RWPE1 (cell line): ENCODE data around the gene ADCY5.

Experiments used
- CTCF ChIA-PET: fragments of 350-600 bp; sonication (Branson Sonifier 250); formaldehyde crosslinking; extraction: SDS; loops from one replicate; lab custom pipeline; 2021; lab: Yijun Ruan, JAX
- POLR2A ChIA-PET: fragments of 400-600 bp; formaldehyde crosslinking; extraction: SDS; loops from one replicate; lab custom pipeline; 2020; ENCODE audit warnings: antibody characterized with exemption; ENCODE audit not compliant: low non-redundant PET; lab: Yijun Ruan, JAX
- DNase-seq: peaks from one replicate; pipeline ENCODE4 v3.0.0; 2012; ENCODE audit warnings: low spot score
- H3K27ac ChIP-seq: fragments of 450-650 bp; 2 replicates; pipeline ENCODE4 v1.5.1; 2017
- TF ChIP-seq, protein P1 (sequence below): fragments of 450-650 bp; conservative IDR thresholded peaks from 2 replicates; pipeline ENCODE4 v1.5.1; 2017; ENCODE audit warnings: low read depth, mild to moderate bottlenecking

Gene ADCY5

DNA sequence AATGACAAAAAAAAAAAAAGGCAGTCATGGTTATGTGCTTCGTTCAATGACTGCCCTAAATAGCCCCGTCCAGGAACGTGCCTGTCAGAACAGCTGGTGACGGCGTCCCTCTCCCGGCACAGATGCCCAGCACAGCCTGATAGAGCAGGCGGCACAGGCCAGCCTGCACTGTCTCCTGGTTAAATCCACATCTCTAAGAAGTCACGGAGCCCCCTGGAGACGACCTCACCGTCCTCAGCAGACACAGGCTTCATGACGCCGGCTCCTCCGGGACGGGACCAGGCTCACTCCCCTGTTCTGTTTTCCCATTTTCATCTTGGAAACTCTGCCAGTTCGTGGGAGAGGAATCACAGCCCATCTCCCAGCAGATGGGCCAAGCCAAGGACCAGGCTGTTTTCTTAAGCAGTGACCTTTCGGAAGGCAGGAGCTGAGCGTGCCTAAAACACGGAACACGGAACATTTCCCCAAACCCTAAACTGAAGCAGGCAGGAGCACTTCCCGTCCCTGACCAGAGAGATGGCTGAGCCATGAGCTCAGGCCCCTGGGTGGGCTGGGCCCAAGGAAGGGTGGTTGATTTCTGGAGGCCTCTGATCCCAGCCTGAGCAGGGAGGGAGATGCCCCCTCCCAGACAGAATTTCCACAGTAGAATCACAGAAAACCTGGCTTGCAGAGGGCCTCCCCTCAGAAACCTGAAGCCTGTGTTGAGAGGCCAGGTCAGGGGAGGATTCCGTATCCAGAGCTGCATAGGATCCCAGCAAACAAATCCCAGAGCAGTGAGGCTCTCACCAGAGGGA is 35.9 kb downstream of the ADCY5 start:
- no peak overlapping the region for H3K27ac ChIP-seq
- TF ChIP-seq, protein P1, sequence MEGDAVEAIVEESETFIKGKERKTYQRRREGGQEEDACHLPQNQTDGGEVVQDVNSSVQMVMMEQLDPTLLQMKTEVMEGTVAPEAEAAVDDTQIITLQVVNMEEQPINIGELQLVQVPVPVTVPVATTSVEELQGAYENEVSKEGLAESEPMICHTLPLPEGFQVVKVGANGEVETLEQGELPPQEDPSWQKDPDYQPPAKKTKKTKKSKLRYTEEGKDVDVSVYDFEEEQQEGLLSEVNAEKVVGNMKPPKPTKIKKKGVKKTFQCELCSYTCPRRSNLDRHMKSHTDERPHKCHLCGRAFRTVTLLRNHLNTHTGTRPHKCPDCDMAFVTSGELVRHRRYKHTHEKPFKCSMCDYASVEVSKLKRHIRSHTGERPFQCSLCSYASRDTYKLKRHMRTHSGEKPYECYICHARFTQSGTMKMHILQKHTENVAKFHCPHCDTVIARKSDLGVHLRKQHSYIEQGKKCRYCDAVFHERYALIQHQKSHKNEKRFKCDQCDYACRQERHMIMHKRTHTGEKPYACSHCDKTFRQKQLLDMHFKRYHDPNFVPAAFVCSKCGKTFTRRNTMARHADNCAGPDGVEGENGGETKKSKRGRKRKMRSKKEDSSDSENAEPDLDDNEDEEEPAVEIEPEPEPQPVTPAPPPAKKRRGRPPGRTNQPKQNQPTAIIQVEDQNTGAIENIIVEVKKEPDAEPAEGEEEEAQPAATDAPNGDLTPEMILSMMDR: no peak
- POLR2A ChIA-PET: no interaction called here
- CTCF ChIA-PET: no interaction called here
- DNase-seq: no peak

DNA sequence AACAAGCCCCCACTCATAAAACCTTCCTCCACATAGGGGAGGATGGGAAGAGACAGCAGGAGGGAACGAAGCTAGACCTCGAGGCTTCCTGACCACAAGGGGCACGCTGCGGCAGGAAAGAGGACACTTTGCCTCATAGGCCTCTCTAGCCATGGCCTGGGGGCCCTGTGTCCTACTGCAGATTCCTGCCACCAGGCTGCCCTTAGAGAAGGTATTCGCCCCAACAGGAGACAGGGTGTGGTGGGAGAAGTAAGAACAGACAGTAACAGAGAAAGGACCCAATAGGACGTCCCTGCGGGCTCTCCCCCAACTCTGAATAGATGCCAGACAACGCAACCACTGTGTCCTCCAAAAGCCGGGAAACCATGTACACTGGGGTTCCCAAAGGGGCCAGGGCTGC is 36.8 kb downstream of the ADCY5 start:
- no peak for DNase-seq
- ChIA-PET CTCF (no interaction called here), POLR2A (no interaction called here)
- no peak overlapping the region for H3K27ac ChIP-seq
- TF ChIP-seq, protein P1: no peak

DNA sequence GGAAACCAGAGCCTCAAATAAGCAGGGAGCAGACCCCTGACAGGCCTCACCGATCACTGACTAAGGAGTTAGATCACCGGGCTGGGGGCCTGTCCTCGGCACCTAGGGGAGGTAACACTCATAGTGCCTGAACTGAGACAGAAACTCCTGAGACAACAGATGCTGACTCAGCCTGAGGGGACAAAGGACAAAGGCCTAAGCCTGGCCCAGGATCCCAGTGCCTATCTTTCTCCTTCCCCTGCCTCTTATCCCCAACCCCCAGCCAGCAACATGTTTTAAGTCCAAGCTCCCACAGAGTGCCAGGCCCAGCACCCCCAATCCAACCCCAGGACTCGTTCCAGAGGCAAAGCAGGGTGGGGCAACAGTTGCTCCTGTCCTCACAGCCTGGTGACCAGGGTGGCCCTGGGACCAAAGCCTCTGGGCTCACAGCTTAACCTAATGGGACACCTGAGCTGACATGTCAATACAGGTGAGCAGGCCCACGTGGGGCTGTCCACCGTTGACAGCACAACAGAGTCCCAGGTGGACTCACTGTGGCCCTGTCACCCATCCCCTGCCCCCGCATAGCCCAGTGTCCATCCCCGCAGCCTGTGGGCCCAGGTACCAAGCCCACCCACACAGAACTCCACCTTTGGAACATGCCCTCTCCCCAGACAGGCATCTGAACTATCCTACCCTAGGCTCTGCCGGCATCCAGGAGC is 37.4 kb downstream of the ADCY5 start:
- CTCF ChIA-PET: no interaction called here
- POLR2A ChIA-PET: no interaction called here
- TF ChIP-seq, protein P1: no peak

DNA sequence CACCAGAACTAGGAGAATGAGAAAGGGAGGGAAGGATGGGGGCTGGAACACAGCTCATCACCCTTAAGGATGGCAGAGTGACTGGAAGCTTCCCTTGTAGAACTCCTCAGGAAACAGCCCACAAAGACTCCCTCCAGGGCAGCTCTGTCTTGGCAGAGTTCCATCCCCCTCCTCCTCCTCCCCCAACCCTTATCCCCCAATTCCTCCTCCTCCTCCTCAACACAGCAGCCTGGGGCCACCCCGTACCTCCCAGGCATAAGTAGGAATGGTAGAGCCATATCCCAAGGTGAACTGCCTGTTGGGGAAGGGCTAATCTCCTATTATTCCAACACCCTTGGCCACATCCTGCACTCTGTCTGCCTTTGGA is 38.8 kb downstream of the ADCY5 start:
- POLR2A ChIA-PET: no interaction called here
- TF ChIP-seq, protein P1: no peak
- DNase-seq: no peak
- CTCF ChIA-PET: interaction anchor here (0.6 kb wide), 2 partner anchors 16 to 149 kb away, joined by 3 to 4 read pairs; no protein-coding TSS in a partner anchor
- no peak overlapping the region for H3K27ac ChIP-seq

More for the DNA sequence above, 37.4 kb downstream of the ADCY5 start:
- no peak for DNase-seq
- no peak overlapping the region for H3K27ac ChIP-seq

DNA sequence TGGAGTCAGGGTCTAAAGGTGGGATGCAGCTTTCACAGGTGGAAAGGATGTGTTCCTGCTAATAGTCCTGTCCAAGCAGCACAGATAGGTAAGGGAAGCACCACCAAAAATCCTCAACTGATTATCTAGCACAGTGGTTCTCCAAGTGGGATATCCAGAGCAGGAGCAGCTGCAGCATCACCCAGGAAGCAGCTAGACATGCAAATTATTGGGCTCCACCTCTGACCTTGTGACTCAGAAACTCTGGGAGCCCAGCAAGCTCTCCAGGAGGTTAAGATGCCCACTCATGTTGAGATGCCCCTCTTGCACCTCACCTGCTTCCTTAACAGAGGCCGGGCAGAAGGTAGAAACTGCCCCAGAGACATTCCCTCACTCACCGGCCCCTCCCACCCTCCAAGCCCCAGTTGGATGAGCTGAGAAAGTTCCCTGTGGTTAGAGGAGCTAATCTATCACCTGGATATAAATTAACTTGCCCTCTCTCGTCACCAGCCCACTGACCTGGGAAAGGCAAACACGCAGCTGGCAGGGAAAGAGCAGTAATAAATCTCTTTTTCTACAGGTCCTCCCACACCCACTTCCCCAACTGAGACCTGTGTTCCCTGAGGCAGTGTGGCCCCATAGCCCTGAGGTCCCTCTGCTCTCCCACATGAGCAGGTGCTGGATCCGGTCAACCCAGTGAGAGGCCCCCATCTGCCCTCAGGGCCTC is 39.3 kb downstream of the ADCY5 start:
- CTCF ChIA-PET: no interaction called here
- no peak for DNase-seq
- TF ChIP-seq, protein P1: no peak
- H3K27ac ChIP-seq: no peak overlapping the region
- POLR2A ChIA-PET: no interaction called here

DNA sequence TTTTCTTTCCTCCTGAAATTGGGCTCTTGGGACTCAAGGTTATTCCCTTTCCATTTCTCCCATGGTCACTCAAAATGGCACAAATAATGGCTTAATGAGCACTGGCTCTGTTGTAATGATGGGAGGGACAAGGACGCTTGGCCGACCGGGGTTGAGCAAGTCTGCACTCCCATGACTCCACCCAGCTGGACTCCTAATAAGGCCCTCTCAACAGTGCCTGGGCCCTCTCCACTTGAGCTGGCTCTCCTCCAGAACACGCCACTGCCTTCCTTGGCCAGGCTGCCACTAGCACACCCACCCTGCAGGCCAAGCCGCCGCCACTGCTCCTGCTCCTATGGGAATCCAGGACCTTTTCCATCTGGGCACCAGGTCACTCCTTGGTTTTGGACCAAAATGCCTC is 42.3 kb downstream of the ADCY5 start:
- CTCF ChIA-PET: no interaction called here
- H3K27ac ChIP-seq: no peak overlapping the region
- POLR2A ChIA-PET: no interaction called here
- DNase-seq: no peak
- TF ChIP-seq, protein P1: no peak
